ENCODE measurements around the gene ZDHHC8.

ZDHHC8 gene

GRCh38 chr22:20095521-20095920, 36.1 kb upstream of the ZDHHC8 start:
- no peak for DNase-seq (ENCODE audit: low read depth, low spot score)

GRCh38 chr22:20096574-20097420, 34.8 kb upstream of the ZDHHC8 start:
- no peak for DNase-seq (ENCODE audit: low read depth, low spot score)

- no peak for DNase-seq (ENCODE audit: low read depth, low spot score)
Observed at GRCh38 chr22:20099099-20099711, 32.4 kb upstream of the ZDHHC8 start.

- DNase-seq (ENCODE audit: low read depth, low spot score), result no peak
Observed at GRCh38 chr22:20101638-20102037, 30.0 kb upstream of the ZDHHC8 start.

- no peak for DNase-seq (ENCODE audit: low read depth, low spot score)
Observed at GRCh38 chr22:20102203-20102780, 29.3 kb upstream of the ZDHHC8 start.

- no peak for DNase-seq (ENCODE audit: low read depth, low spot score)
Observed at GRCh38 chr22:20105456-20106204, 26.0 kb upstream of the ZDHHC8 start.

- DNase-seq (ENCODE audit: low read depth, low spot score), result no peak
Observed at GRCh38 chr22:20106205-20106848, 25.3 kb upstream of the ZDHHC8 start.

GRCh38 chr22:20106849-20107237, 24.8 kb upstream of the ZDHHC8 start:
- no peak for DNase-seq (ENCODE audit: low read depth, low spot score)

GRCh38 chr22:20107471-20107901, 24.1 kb upstream of the ZDHHC8 start:
- DNase-seq (ENCODE audit: low read depth, low spot score), result no peak

GRCh38 chr22:20107951-20108756, 23.4 kb upstream of the ZDHHC8 start:
- no peak for DNase-seq (ENCODE audit: low read depth, low spot score)

GRCh38 chr22:20108757-20109230, 22.8 kb upstream of the ZDHHC8 start:
- no peak for DNase-seq (ENCODE audit: low read depth, low spot score)

GRCh38 chr22:20109411-20110358, 21.9 kb upstream of the ZDHHC8 start:
- no peak for DNase-seq (ENCODE audit: low read depth, low spot score)

GRCh38 chr22:20110359-20110985, 21.1 kb upstream of the ZDHHC8 start:
- DNase-seq (ENCODE audit: low read depth, low spot score), result no peak

GRCh38 chr22:20111045-20111688, 20.4 kb upstream of the ZDHHC8 start:
- DNase-seq (ENCODE audit: low read depth, low spot score), result no peak

- no peak for DNase-seq (ENCODE audit: low read depth, low spot score)
Observed at GRCh38 chr22:20111689-20112622, 19.6 kb upstream of the ZDHHC8 start.

GRCh38 chr22:20112623-20113511, 18.7 kb upstream of the ZDHHC8 start:
- no peak for DNase-seq (ENCODE audit: low read depth, low spot score)

All from smooth muscle cell of the brain vasculature (primary cell).